BJ (cell line): ENCODE results near the gene USP34. TPM values are rescaled to one million over a fixed set of nuclear protein-coding genes. Genes with fewer than 3 reads are reported as not detected.

Experiments used
- CTCF ChIA-PET: fragments of 350-600 bp; formaldehyde crosslinking; extraction: SDS; loops from one replicate; lab custom pipeline; 2021; ENCODE audit warnings: antibody characterized with exemption, inconsistent platforms; lab: Yijun Ruan, JAX
- POLR2A ChIA-PET: fragments of 300-600 bp; sonication (Branson Sonifier 250); formaldehyde crosslinking; extraction: SDS; loops from one replicate; lab custom pipeline; 2021; ENCODE audit warnings: antibody characterized with exemption; lab: Charles Lee
- DNase-seq: peaks from one replicate; pipeline ENCODE4 v3.0.0-alpha.2; 2011; ENCODE audit warnings: low read depth
- H3K27me3 ChIP-seq: 2 replicates; pipeline ENCODE4 v1.6.0; 2011; ENCODE audit warnings: low read length; ENCODE audit not compliant: control insufficient read depth, insufficient read depth
- H3K36me3 ChIP-seq: 2 replicates; pipeline ENCODE4 v1.5.1; 2011; ENCODE audit warnings: low read length; ENCODE audit not compliant: control insufficient read depth, insufficient read depth
- H3K4me3 ChIP-seq: 2 replicates; pipeline ENCODE4 v1.5.1; 2011; ENCODE audit warnings: low read depth, mild to moderate bottlenecking, control low read depth, low read length
- CTCF ChIP-seq: IDR thresholded peaks from 2 replicates; pipeline ENCODE4 v1.5.1; 2011; ENCODE audit warnings: low read depth, mild to moderate bottlenecking, control low read depth, inconsistent platforms, low read length, moderate library complexity; ENCODE audit not compliant: insufficient read depth
- polyA plus RNA-seq: library from polyadenylated mRNA; depleted of rRNA; stranded (reverse); fragments of >200 nt; gene quantifications from 2 replicates; pipeline ENCODE4 v1.2.3, GENCODE V29; 2011

Gene USP34
- polyA plus RNA-seq, 1 experiment: 32.2 TPM

- Histone ChIP-seq H3K27me3 (no peaks in the 10 kb centered on the region), H3K4me3 (no peak overlapping the region), H3K36me3 (no peaks in the 10 kb centered on the region)
- POLR2A ChIA-PET: no interaction called here
- CTCF ChIA-PET: no interaction called here
- TF ChIP-seq CTCF: no peak
- no peak for DNase-seq
Observed at GRCh38 chr2:61423714-61424113, 47.2 kb downstream of the USP34 start.

DNA sequence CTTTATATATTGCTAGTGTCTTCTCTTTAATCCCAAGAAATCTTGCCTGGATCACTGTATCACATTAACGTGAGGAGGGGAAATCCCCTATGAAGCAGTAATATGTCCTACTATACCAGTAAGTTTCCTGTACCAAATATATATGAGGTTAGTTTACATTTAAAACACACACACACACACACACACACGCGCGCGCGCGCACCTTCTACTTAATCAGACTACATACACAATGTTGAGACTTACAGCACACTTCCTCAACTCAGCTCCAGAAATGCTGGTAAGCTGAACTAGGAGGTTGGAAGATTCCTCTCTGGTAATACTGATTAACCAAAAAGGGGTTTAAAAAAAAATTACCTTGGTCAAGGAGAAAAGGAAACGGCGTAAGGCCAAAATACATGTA lies 49.3 kb downstream of the USP34 start:
- POLR2A ChIA-PET: no interaction called here
- Histone ChIP-seq H3K27me3 (no peaks in the 10 kb centered on the region), H3K4me3 (no peak overlapping the region), H3K36me3 (no peaks in the 10 kb centered on the region)
- DNase-seq: no peak
- no peak for TF ChIP-seq CTCF
- CTCF ChIA-PET: no interaction called here

DNA sequence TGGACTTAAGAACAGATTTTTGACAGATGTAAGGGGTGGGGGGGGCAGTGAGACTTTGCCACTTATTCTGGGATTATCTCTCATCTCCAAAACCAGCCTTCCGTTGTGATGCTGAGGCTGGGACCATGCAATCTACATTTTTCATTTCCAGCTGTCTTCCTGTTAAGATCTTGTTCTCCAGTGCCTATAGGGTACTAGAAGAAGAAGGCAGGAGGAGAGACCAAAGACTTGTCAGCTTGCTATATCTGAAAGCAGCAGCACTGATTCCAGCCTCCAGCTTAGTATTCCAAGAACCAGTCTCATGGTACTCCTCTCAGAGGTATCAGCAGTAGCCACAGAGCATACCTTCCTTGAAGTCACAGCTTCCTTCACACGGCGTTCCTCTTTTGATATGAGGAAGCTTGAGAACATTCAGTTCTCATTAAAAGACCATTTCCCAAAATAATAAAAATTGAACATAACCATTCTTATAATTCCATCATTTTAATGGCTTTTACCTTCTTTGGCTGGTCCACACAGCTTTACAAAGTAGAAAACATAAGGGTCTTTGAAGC lies 49.8 kb downstream of the USP34 start:
- POLR2A ChIA-PET: no interaction called here
- Histone ChIP-seq H3K27me3 (no peaks in the 10 kb centered on the region), H3K4me3 (no peak overlapping the region), H3K36me3 (no peaks in the 10 kb centered on the region)
- CTCF ChIA-PET: no interaction called here
- DNase-seq: no peak
- TF ChIP-seq CTCF: no peak

DNA sequence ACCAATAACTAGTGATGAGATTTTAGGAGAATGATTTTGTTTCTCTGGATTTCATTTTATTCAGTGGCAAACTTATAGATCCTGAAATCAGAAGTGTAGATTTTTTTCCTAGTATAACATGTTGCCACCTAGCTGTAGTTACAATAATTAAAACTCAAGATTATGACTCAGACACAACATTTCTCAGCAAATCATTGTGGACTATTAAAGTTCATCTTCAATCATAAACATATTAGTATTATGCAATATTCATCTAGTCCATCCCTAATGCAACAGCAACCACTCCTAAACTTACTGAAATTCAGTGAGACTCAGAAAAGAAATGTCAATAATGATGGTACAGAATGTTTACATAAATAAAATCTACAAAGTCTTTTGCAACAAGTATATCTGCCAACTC lies 51.3 kb downstream of the USP34 start:
- ChIA-PET POLR2A (no interaction called here), CTCF (interaction anchor here (1.2 kb wide), 1 partner anchor 13 kb away, joined by 4 read pairs; no protein-coding TSS in a partner anchor)
- DNase-seq: no peak
- Histone ChIP-seq H3K27me3 (no peaks in the 10 kb centered on the region), H3K4me3 (no peak overlapping the region), H3K36me3 (no peaks in the 10 kb centered on the region)
- no peak for TF ChIP-seq CTCF

DNA sequence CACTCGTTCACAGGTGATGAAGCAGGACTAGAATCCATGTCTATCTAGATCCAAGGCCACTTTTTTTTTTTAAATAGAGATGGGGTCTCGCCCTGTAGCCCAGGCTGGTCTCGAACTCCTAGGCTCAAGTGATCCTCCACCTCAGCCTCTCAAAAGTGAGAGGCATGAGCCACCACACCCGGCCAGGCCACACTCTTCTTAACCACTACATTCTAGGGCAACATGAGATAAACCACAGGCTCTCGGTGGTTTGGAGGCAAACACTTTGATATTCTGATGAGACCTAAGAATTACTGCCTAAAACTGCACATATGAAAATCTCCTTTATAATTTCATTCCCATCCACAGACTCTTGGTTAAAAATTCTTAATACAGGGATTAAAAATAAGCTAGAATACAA lies 51.8 kb downstream of the USP34 start:
- no peak for DNase-seq
- no peak for TF ChIP-seq CTCF
- ChIA-PET CTCF (interaction anchor here (1.2 kb wide), 1 partner anchor 13 kb away, joined by 4 read pairs; no protein-coding TSS in a partner anchor), POLR2A (no interaction called here)
- H3K4me3 ChIP-seq: no peak overlapping the region
- no peaks in the 10 kb centered on the region for H3K36me3 ChIP-seq
- H3K27me3 ChIP-seq: no peaks in the 10 kb centered on the region
